Neural cell (in vitro differentiated cells): ENCODE measurements around the gene FGG. TPM values are rescaled to one million over a fixed set of nuclear protein-coding genes. Genes with fewer than 3 reads are reported as not detected.

ENCODE experiments used
- H2AFZ ChIP-seq: fragments of 200-600, 300-800 bp; sonication (generic), shearing (Covaris generic); 2 replicates; pipeline ENCODE4 v1.6.0; 2014; ENCODE audit warnings: low read depth, mild to moderate bottlenecking, antibody characterized with exemption, low read length, moderate library complexity
- H3F3A ChIP-seq: fragments of 200-600 bp; shearing (Covaris generic); 2 replicates; pipeline ENCODE4 v1.6.1; 2016; ENCODE audit warnings: mild to moderate bottlenecking, moderate library complexity, mixed read lengths, antibody characterized with exemption, low read length; ENCODE audit not compliant: insufficient read depth, poor library complexity, severe bottlenecking
- H3K27ac ChIP-seq: fragments of 200-600, 300-800 bp; sonication (generic), shearing (Covaris generic); 2 replicates; pipeline ENCODE4 v1.5.1; 2014; ENCODE audit warnings: mild to moderate bottlenecking, low read length, moderate library complexity
- H3K27me3 ChIP-seq: fragments of 300-800, 200-600 bp; sonication (generic), shearing (Covaris generic); 2 replicates; pipeline ENCODE4 v1.6.0; 2014; ENCODE audit warnings: mild to moderate bottlenecking, low read depth, low read length, moderate library complexity; ENCODE audit not compliant: insufficient read depth
- H3K36me3 ChIP-seq: fragments of 300-800, 200-600 bp; sonication (generic), shearing (Covaris generic); 2 replicates; pipeline ENCODE4 v1.5.1; 2014; ENCODE audit warnings: mild to moderate bottlenecking, antibody characterized with exemption, low read length, moderate library complexity; ENCODE audit not compliant: insufficient read depth
- H3K4me2 ChIP-seq: fragments of 300-800, 200-600 bp; sonication (generic), shearing (Covaris generic); 2 replicates; pipeline ENCODE4 v1.6.0; 2014; ENCODE audit warnings: mild to moderate bottlenecking, low read length
- H3K4me3 ChIP-seq: fragments of 300-800, 200-600 bp; sonication (generic), shearing (Covaris generic); 2 replicates; pipeline ENCODE4 v1.5.1; 2014; ENCODE audit warnings: mild to moderate bottlenecking, low read length, moderate library complexity
- H3K79me2 ChIP-seq: fragments of 200-600 bp; shearing (Covaris generic); replicated peaks from 2 replicates; pipeline ENCODE4 v1.6.0; 2014; ENCODE audit warnings: mild to moderate bottlenecking, low read length, moderate library complexity; ENCODE audit not compliant: insufficient read depth
- H3K9ac ChIP-seq: fragments of 300-800, 200-600 bp; sonication (generic), shearing (Covaris generic); 2 replicates; pipeline ENCODE4 v1.6.1; 2016; ENCODE audit warnings: mild to moderate bottlenecking, low read length, mixed read lengths
- H3K9me2 ChIP-seq: fragments of 200-600 bp; shearing (Covaris generic); 2 replicates; pipeline ENCODE4 v1.6.1; 2016; ENCODE audit warnings: mild to moderate bottlenecking, low read length, mixed read lengths; ENCODE audit not compliant: insufficient read depth
- H3K9me3 ChIP-seq: fragments of 200-600, 300-800 bp; sonication (generic), shearing (Covaris generic); 2 replicates; pipeline ENCODE4 v1.6.1; 2016; ENCODE audit warnings: mild to moderate bottlenecking, mixed run types, low read length, moderate library complexity, mixed read lengths
- H4K20me1 ChIP-seq: fragments of 200-600 bp; shearing (Covaris generic); 2 replicates; pipeline ENCODE4 v1.6.1; 2016; ENCODE audit warnings: mild to moderate bottlenecking, mixed run types; ENCODE audit not compliant: insufficient read depth
- CTCF ChIP-seq: fragments of 450-650 bp; IDR thresholded peaks from 2 replicates; pipeline ENCODE4 v1.5.1; 2014; ENCODE audit warnings: antibody characterized with exemption, mild to moderate bottlenecking, moderate library complexity; ENCODE audit not compliant: poor library complexity, severe bottlenecking
- EP300 ChIP-seq: fragments of 450-650 bp; conservative IDR thresholded peaks from 2 replicates; pipeline ENCODE4 v1.6.1; 2014; ENCODE audit warnings: antibody characterized with exemption, mild to moderate bottlenecking, moderate library complexity; ENCODE audit not compliant: poor library complexity, severe bottlenecking
- EZH2 ChIP-seq: fragments of 200-600, 300-800 bp; shearing (Covaris generic), sonication (generic); IDR thresholded peaks from 2 replicates; pipeline ENCODE4 v1.6.1; 2014; ENCODE audit warnings: antibody characterized with exemption, low read length, borderline replicate concordance, mild to moderate bottlenecking; ENCODE audit not compliant: insufficient read depth, poor library complexity, severe bottlenecking
- MXI1 ChIP-seq: fragments of 450-650 bp; conservative IDR thresholded peaks from 2 replicates; pipeline ENCODE4 v1.6.1; 2014; ENCODE audit warnings: antibody characterized with exemption, mild to moderate bottlenecking; ENCODE audit not compliant: poor library complexity, severe bottlenecking
- POLR2AphosphoS5 ChIP-seq: IDR thresholded peaks from 2 replicates; pipeline ENCODE4 v1.6.1; 2012
- RAD21 ChIP-seq: fragments of 450-650 bp; conservative IDR thresholded peaks from 2 replicates; pipeline ENCODE4 v1.6.1; 2014; ENCODE audit warnings: antibody characterized with exemption, mild to moderate bottlenecking, moderate library complexity
- REST ChIP-seq: IDR thresholded peaks from 2 replicates; pipeline ENCODE4 v1.6.1; 2012; ENCODE audit warnings: borderline replicate concordance
- SMC3 ChIP-seq: fragments of 450-650 bp; conservative IDR thresholded peaks from 2 replicates; pipeline ENCODE4 v1.6.1; 2014; ENCODE audit warnings: antibody characterized with exemption, mild to moderate bottlenecking, moderate library complexity; ENCODE audit not compliant: poor library complexity
- TAF1 ChIP-seq: IDR thresholded peaks from 2 replicates; pipeline ENCODE4 v1.6.1; 2012; ENCODE audit warnings: low read depth
- polyA minus RNA-seq: library from RNA; depleted of rRNA, polyadenylated mRNA; stranded (reverse); fragments of >200 nt; gene quantifications from 2 replicates; pipeline ENCODE4 v1.2.3, GENCODE V29; 2014
- polyA plus RNA-seq: library from polyadenylated mRNA; depleted of rRNA; stranded (reverse); fragments of >200 nt; gene quantifications from 2 replicates; pipeline ENCODE4 v1.2.3, GENCODE V29; 2014

Gene FGG
- not detected in 2 replicates for polyA plus RNA-seq
- not detected in 2 replicates for polyA minus RNA-seq

- Histone ChIP-seq H3K4me2 (no peak within 1 kb of the TSS), H3K27ac (no peak within 1 kb of the TSS), H3K27me3 (no peaks in the 10 kb centered on the region), H3K36me3 (no peaks in the 10 kb centered on the region), H3K9me3 (no peaks in the 10 kb centered on the region), H3K4me3 (no peak within 1 kb of the TSS), H4K20me1 (no peaks in the 10 kb centered on the region), H3K9ac (no peak within 1 kb of the TSS), H3K9me2 (no peaks in the 10 kb centered on the region), H2AFZ (no peak within 1 kb of the TSS), H3F3A (no peaks in the 10 kb centered on the region), H3K79me2 (no peaks in the 10 kb centered on the region)
- TF ChIP-seq MXI1 (no peak), CTCF (no peak)
Observed at GRCh38 chr4:154612472-154613414, at the start of gene FGG. Gene FGG (minus strand): TSS chr4:154612656. CDS start chr4:154612609, 47 bp downstream.

- H3K9ac ChIP-seq: no peak overlapping the region
- H4K20me1 ChIP-seq: no peaks in the 10 kb centered on the region
- H3K4me3 ChIP-seq: no peak overlapping the region
- no peak overlapping the region for H3K27ac ChIP-seq
- no peak overlapping the region for H2AFZ ChIP-seq
- no peaks in the 10 kb centered on the region for H3K9me3 ChIP-seq
- no peaks in the 10 kb centered on the region for H3K27me3 ChIP-seq
- no peaks in the 10 kb centered on the region for H3K36me3 ChIP-seq
- no peaks in the 10 kb centered on the region for H3K79me2 ChIP-seq
- no peak overlapping the region for H3K4me2 ChIP-seq
- no peak for TF ChIP-seq POLR2AphosphoS5
- TF ChIP-seq EP300: no peak
- no peak for TF ChIP-seq RAD21
- no peak for TF ChIP-seq SMC3
- no peak for TF ChIP-seq TAF1
- TF ChIP-seq MXI1: no peak
- no peak for TF ChIP-seq EZH2
- no peak for TF ChIP-seq CTCF
- TF ChIP-seq REST: no peak
- H3K9me2 ChIP-seq: no peaks in the 10 kb centered on the region
- no peaks in the 10 kb centered on the region for H3F3A ChIP-seq
Observed at GRCh38 chr4:154660052-154660451, 47.6 kb upstream of the FGG start.
